OCI-LY1 (cell line): ENCODE measurements around the gene RABGAP1L.
"Not testable (repeated sequence)": the region's sequence is repeated elsewhere in the genome, so short reads cannot be mapped to it uniquely, and the experiment has no call there.

Experiments used
- H2AFZ ChIP-seq: fragments of 200-600 bp; sonication (generic), shearing (Covaris generic); 2 replicates; pipeline ENCODE4 v1.6.0; 2014; ENCODE audit warnings: antibody characterized with exemption, mild to moderate bottlenecking, low read length
- H3F3A ChIP-seq: fragments of 200-600 bp; sonication (generic), shearing (Covaris generic); 2 replicates; pipeline ENCODE4 v1.6.0; 2014; ENCODE audit warnings: mild to moderate bottlenecking, antibody characterized with exemption, low read length, moderate library complexity; ENCODE audit not compliant: insufficient read depth
- H3K27ac ChIP-seq: fragments of 200-600 bp; sonication (generic); 2 replicates; pipeline ENCODE4 v1.5.1; 2014; ENCODE audit warnings: low read length, mixed run types, mild to moderate bottlenecking, low read depth; ENCODE audit not compliant: poor library complexity, severe bottlenecking
- H3K27me3 ChIP-seq: fragments of 200-600 bp; sonication (generic); 2 replicates; pipeline ENCODE4 v1.6.0; 2014; ENCODE audit warnings: antibody characterized with exemption, mild to moderate bottlenecking, low read length, moderate library complexity; ENCODE audit not compliant: insufficient read depth
- H3K36me3 ChIP-seq: fragments of 200-600 bp; sonication (generic); 2 replicates; pipeline ENCODE4 v1.6.1; 2014; ENCODE audit warnings: mild to moderate bottlenecking, antibody characterized with exemption, low read length, moderate library complexity, mixed read lengths; ENCODE audit not compliant: insufficient read depth
- H3K4me1 ChIP-seq: fragments of 200-600 bp; sonication (generic); 2 replicates; pipeline ENCODE4 v1.5.1; 2014; ENCODE audit warnings: mild to moderate bottlenecking, low read length, moderate library complexity; ENCODE audit not compliant: insufficient read depth, severe bottlenecking
- H3K4me2 ChIP-seq: fragments of 200-600 bp; sonication (generic), shearing (Covaris generic); 2 replicates; pipeline ENCODE4 v1.6.1; 2014; ENCODE audit warnings: low read length
- H3K4me3 ChIP-seq: fragments of 200-600 bp; sonication (generic); 2 replicates; pipeline ENCODE4 v1.5.1; 2014; ENCODE audit warnings: low read length, low read depth, mild to moderate bottlenecking, mixed read lengths; ENCODE audit not compliant: poor library complexity, severe bottlenecking
- H3K79me2 ChIP-seq: fragments of 200-600 bp; shearing (Covaris generic); 2 replicates; pipeline ENCODE4 v1.6.1; 2016; ENCODE audit warnings: mixed run types, low read length, mixed read lengths; ENCODE audit not compliant: insufficient read depth
- H3K9ac ChIP-seq: fragments of 200-600 bp; sonication (generic), shearing (Covaris generic); 2 replicates; pipeline ENCODE4 v1.6.1; 2014; ENCODE audit warnings: mild to moderate bottlenecking, low read length, mixed read lengths
- H3K9me2 ChIP-seq: fragments of 200-600 bp; sonication (generic), shearing (Covaris generic); 2 replicates; pipeline ENCODE4 v1.6.1; 2014; ENCODE audit warnings: low read depth, mild to moderate bottlenecking, low read length, mixed read lengths
- H3K9me3 ChIP-seq: fragments of 200-600 bp; shearing (Covaris generic); 2 replicates; pipeline ENCODE4 v1.6.1; 2014; ENCODE audit warnings: low read length, mixed read lengths
- H4K20me1 ChIP-seq: fragments of 200-600 bp; sonication (generic), shearing (Covaris generic); 2 replicates; pipeline ENCODE4 v1.6.0; 2016; ENCODE audit warnings: mild to moderate bottlenecking, low read length; ENCODE audit not compliant: insufficient read depth
- EZH2 ChIP-seq: fragments of 200-600 bp; sonication (generic), shearing (Covaris generic); IDR thresholded peaks from 2 replicates; pipeline ENCODE4 v1.8.0; 2017; ENCODE audit warnings: borderline replicate concordance, mixed run types, mild to moderate bottlenecking, antibody characterized with exemption, low read length, moderate library complexity, mixed read lengths
- TF ChIP-seq, protein P1 (sequence below): fragments of 200-600 bp; sonication (generic), shearing (Covaris generic); IDR thresholded peaks from 2 replicates; pipeline ENCODE4 v1.5.1; 2017; ENCODE audit warnings: mild to moderate bottlenecking, antibody characterized with exemption, low read length, moderate library complexity, mixed read lengths

The RABGAP1L gene

DNA sequence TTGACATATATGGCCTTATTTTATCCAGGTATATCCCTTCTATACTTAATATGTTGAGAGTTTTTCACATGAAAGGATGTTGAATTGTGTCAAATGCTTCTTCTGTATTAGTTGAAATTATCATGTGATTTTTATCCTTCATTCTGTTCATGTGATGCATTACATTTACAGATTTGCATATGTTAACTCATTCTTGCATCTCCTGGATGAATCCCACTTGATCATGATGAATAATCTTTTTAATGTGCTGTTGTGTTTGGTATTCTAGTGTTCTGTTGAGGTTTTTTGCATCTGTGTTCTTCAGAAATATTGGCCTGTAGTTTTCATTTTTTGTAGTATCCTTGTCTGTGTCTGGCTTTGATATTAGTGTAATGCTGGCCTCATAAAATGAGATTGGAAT lies 150.2 kb downstream of the RABGAP1L start:
- no peak overlapping the region for H3K4me2 ChIP-seq
- no peak overlapping the region for H3K27ac ChIP-seq
- TF ChIP-seq, protein P1, sequence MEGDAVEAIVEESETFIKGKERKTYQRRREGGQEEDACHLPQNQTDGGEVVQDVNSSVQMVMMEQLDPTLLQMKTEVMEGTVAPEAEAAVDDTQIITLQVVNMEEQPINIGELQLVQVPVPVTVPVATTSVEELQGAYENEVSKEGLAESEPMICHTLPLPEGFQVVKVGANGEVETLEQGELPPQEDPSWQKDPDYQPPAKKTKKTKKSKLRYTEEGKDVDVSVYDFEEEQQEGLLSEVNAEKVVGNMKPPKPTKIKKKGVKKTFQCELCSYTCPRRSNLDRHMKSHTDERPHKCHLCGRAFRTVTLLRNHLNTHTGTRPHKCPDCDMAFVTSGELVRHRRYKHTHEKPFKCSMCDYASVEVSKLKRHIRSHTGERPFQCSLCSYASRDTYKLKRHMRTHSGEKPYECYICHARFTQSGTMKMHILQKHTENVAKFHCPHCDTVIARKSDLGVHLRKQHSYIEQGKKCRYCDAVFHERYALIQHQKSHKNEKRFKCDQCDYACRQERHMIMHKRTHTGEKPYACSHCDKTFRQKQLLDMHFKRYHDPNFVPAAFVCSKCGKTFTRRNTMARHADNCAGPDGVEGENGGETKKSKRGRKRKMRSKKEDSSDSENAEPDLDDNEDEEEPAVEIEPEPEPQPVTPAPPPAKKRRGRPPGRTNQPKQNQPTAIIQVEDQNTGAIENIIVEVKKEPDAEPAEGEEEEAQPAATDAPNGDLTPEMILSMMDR: no peak
- no peak for TF ChIP-seq EZH2
- no peaks in the 10 kb centered on the region for H3F3A ChIP-seq
- peaks cover 59% of the 10 kb centered on the region for H3K79me2 ChIP-seq
- H3K9ac ChIP-seq: no peak overlapping the region
- H3K9me2 ChIP-seq: no peaks in the 10 kb centered on the region
- H3K4me3 ChIP-seq: no peak overlapping the region
- H3K4me1 ChIP-seq: no peaks in the 10 kb centered on the region
- H2AFZ ChIP-seq: no peak overlapping the region
- peaks cover 90% of the 10 kb centered on the region for H3K36me3 ChIP-seq
- H3K9me3 ChIP-seq: peaks cover 26% of the 10 kb centered on the region
- H3K27me3 ChIP-seq: no peaks in the 10 kb centered on the region
- H4K20me1 ChIP-seq: no peaks in the 10 kb centered on the region

DNA sequence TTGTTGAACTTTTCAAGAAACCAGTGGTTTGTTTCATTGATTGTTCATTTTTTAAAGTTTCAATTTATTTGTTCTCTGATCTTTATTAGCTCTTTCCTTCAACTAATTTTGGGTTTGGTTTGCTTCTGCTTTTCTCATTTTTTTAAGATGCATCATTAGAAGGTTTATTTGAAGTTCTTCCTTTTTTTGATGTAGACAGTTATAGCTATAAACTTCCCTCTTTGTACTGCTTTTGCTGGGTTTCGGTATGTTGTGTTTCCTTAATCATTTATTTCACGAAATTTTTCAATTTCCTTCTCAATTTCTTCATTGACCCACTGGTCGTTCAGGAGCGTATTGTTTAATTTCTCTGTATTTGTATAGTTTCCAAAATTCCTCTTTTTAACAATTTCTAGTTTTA lies 155.1 kb downstream of the RABGAP1L start:
- no peaks in the 10 kb centered on the region for H3K4me1 ChIP-seq
- H3K9ac ChIP-seq: no peak overlapping the region
- no peaks in the 10 kb centered on the region for H3K27me3 ChIP-seq
- H3K36me3 ChIP-seq: peaks cover 77% of the 10 kb centered on the region
- no peaks in the 10 kb centered on the region for H3K9me2 ChIP-seq
- peaks cover 17% of the 10 kb centered on the region for H3K9me3 ChIP-seq
- H3F3A ChIP-seq: no peaks in the 10 kb centered on the region; the same call in 1 of the 2 replicates
- peaks cover 52% of the 10 kb centered on the region for H3K79me2 ChIP-seq
- H3K4me2 ChIP-seq: no peak overlapping the region
- no peaks in the 10 kb centered on the region for H4K20me1 ChIP-seq
- TF ChIP-seq EZH2: no peak
- TF ChIP-seq, protein P1: no peak
- H3K27ac ChIP-seq: no peak overlapping the region
- H2AFZ ChIP-seq: no peak overlapping the region
- H3K4me3 ChIP-seq: no peak overlapping the region

DNA sequence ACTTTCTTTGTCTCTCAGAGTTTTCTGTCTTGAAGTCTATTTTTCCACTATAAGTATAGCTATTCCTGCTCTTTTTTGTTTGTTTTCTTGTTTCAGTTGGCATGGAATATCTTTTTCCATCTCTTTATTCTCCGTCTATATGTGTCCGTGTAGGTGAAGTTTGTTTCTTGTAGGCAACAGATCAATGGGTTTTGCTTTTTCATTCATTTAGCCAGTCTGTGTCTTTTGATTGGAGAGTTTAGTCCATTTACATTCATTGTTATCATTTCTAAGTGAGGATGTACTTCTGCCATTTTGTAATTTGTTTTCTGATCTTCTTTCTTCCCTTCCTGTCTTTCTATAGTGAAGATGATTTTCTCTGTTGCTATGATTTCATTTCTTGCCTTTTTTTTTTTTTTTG lies 155.9 kb downstream of the RABGAP1L start:
- Histone ChIP-seq H3F3A (no peaks in the 10 kb centered on the region; the same call in 1 of the 2 replicates), H2AFZ (no peak overlapping the region), H3K27ac (no peak overlapping the region), H3K9ac (no peak overlapping the region), H3K4me3 (no peak overlapping the region), H3K4me1 (no peaks in the 10 kb centered on the region), H3K4me2 (no peak overlapping the region), H4K20me1 (no peaks in the 10 kb centered on the region), H3K27me3 (no peaks in the 10 kb centered on the region), H3K36me3 (peaks cover 77% of the 10 kb centered on the region), H3K9me3 (peaks cover 20% of the 10 kb centered on the region), H3K79me2 (peaks cover 44% of the 10 kb centered on the region), H3K9me2 (no peaks in the 10 kb centered on the region)
- TF ChIP-seq EZH2: no peak
- TF ChIP-seq, protein P1: no peak

DNA sequence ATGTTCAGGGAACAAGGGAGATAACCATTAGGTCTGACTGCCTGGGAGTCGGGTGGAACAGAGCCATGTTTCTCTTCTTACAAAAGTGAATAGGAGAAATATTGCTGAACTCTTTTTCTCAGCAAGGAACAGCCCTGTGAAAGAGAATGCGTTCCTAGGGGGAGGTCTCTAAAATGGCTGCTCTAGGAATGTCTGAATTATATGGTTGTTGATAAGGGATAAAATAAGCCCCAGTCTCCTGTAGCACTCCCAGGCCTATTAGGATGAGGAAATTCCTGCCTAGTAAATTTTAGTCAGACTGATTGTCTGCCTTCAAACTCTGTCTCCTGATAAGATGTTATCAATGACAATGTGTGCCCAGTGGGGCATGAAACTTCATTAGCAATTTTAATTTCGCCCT lies 161.6 kb downstream of the RABGAP1L start:
- Histone ChIP-seq H3K9me3 (peaks cover 16% of the 10 kb centered on the region), H3K36me3 (peaks cover 82% of the 10 kb centered on the region)
- H3K27me3 ChIP-seq, H2AFZ ChIP-seq, H3K4me2 ChIP-seq, H3K27ac ChIP-seq, H3F3A ChIP-seq, H3K79me2 ChIP-seq, H4K20me1 ChIP-seq, H3K9me2 ChIP-seq, H3K4me3 ChIP-seq, H3K9ac ChIP-seq, H3K4me1 ChIP-seq: not testable (repeated sequence)
